HepG2 (cell line): Measurements from ENCODE around the gene CNBD2. TPM values are rescaled to one million over a fixed set of nuclear protein-coding genes. Genes with fewer than 3 reads are reported as not detected.
A peak's percentile ranks its signal among the peaks of the same experiment; 100 is the strongest.

Source experiments
- BCL3 ChIP-seq: sonication (generic); formaldehyde crosslinking; IDR thresholded peaks from 2 replicates; pipeline ENCODE4 v1.5.1; 2020; ENCODE audit warnings: mild to moderate bottlenecking, missing genetic modification reagents, moderate library complexity
- CREBL2 ChIP-seq: sonication (generic); formaldehyde crosslinking; IDR thresholded peaks from 2 replicates; pipeline ENCODE4 v1.8.1; 2023; ENCODE audit warnings: missing genetic modification reagents, mild to moderate bottlenecking, borderline replicate concordance
- FUBP1 ChIP-seq: sonication (generic); formaldehyde crosslinking; IDR thresholded peaks from 2 replicates; pipeline ENCODE4 v1.5.1; 2020; ENCODE audit warnings: missing genetic modification reagents, mild to moderate bottlenecking, borderline replicate concordance
- HES4 ChIP-seq: sonication (generic); formaldehyde crosslinking; IDR thresholded peaks from 2 replicates; pipeline ENCODE4 v1.9.0; 2021; ENCODE audit warnings: mild to moderate bottlenecking, missing genetic modification reagents, borderline replicate concordance
- KLF11 ChIP-seq: IDR thresholded peaks from 2 replicates; pipeline ENCODE4 v1.6.1; 2016; ENCODE audit warnings: missing compliant biosample characterization
- LBX2 ChIP-seq: sonication (generic); formaldehyde crosslinking; IDR thresholded peaks from 2 replicates; pipeline ENCODE4 v1.5.0; 2020; ENCODE audit warnings: missing genetic modification reagents, mild to moderate bottlenecking, borderline replicate concordance
- MAFG ChIP-seq: sonication (generic); formaldehyde crosslinking; IDR thresholded peaks from 2 replicates; pipeline ENCODE4 v1.5.1; 2020; ENCODE audit warnings: mild to moderate bottlenecking, missing genetic modification reagents
- SOX13 ChIP-seq, 3 experiments: fragments of 450-650 bp in 1 of 3; sonication (generic) in 1 of 3; formaldehyde crosslinking in 1 of 3; IDR thresholded peaks in 2 of 3; conservative IDR thresholded peaks in 1 of 3; 2 replicates each; pipeline versions ENCODE4 v1.5.0 to v1.6.1; 2016 to 2020; ENCODE audit warnings: antibody characterized with exemption in 1 of 3, mild to moderate bottlenecking in 1 of 3, missing compliant biosample characterization in 1 of 3, missing genetic modification reagents in 1 of 3, moderate library complexity in 1 of 3
- ZFP36 ChIP-seq: fragments of 150-350 bp; IDR thresholded peaks from 2 replicates; pipeline ENCODE4 v1.6.1; 2018; ENCODE audit warnings: borderline replicate concordance, low read length, low read depth; ENCODE audit not compliant: partially characterized antibody
- ZNF33B ChIP-seq: sonication (generic); formaldehyde crosslinking; IDR thresholded peaks from 2 replicates; pipeline ENCODE4 v1.5.1; 2020; ENCODE audit warnings: mild to moderate bottlenecking, missing genetic modification reagents
- ZNF577 ChIP-seq: sonication (generic); formaldehyde crosslinking; IDR thresholded peaks from 2 replicates; pipeline ENCODE4 v1.4.0; 2020; ENCODE audit warnings: mild to moderate bottlenecking, low read depth, missing genetic modification reagents, borderline replicate concordance
- ZNF678 ChIP-seq: sonication (generic); formaldehyde crosslinking; IDR thresholded peaks from 2 replicates; pipeline ENCODE4 v1.4.0; 2020; ENCODE audit warnings: mild to moderate bottlenecking, missing genetic modification reagents
- ZNF746 ChIP-seq: sonication (generic); formaldehyde crosslinking; IDR thresholded peaks from 2 replicates; pipeline ENCODE4 v1.8.0; 2022; ENCODE audit warnings: mild to moderate bottlenecking, missing genetic modification reagents
- polyA plus RNA-seq, 8 experiments: library from polyadenylated mRNA; depleted of rRNA in 3 of 8; stranded (reverse) in 7 of 8; unstranded in 1 of 8; fragments of >200 nt; fragmentation: Illumina TruSeq in 4 of 8; extraction: Trizol in 4 of 8; gene quantifications; 2 replicates each; pipeline versions ENCODE4 v1.2.1 to v1.2.3, GENCODE V29; 2011 to 2016; ENCODE audit warnings: low read depth in 4 of 8, missing spikeins in 1 of 8, mixed read lengths in 1 of 8; ENCODE audit not compliant: insufficient read depth in 1 of 8
- total RNA-seq, 5 experiments: library from RNA; depleted of rRNA; stranded (reverse); fragments of >200 nt; fragmentation: Illumina TruSeq; extraction: Trizol; gene quantifications; 2 replicates each; pipeline ENCODE4 v1.2.3, GENCODE V29; 2016; ENCODE audit warnings: low read depth in 1 of 5
- TF ChIP-seq, protein P1 (sequence below): sonication (generic); formaldehyde crosslinking; IDR thresholded peaks from 2 replicates; pipeline ENCODE4 v1.8.0; 2022; ENCODE audit warnings: missing genetic modification reagents, mild to moderate bottlenecking, moderate library complexity, borderline replicate concordance
- TF ChIP-seq, protein P2 (sequence below): sonication (generic); formaldehyde crosslinking; IDR thresholded peaks from 2 replicates; pipeline ENCODE4 v1.9.0; 2021; ENCODE audit warnings: missing genetic modification reagents, borderline replicate concordance
- TF ChIP-seq, protein P3 (sequence below): sonication (generic); formaldehyde crosslinking; conservative IDR thresholded peaks from 2 replicates; pipeline ENCODE4 v1.5.0; 2020; ENCODE audit warnings: missing genetic modification reagents

Gene CNBD2
- total and polyA plus RNA-seq, 2 of the 13 experiments (the other 11 are each of a cell fraction or from before 2014, with no cell fraction given) = 12.4 to 22.8 TPM

DNA sequence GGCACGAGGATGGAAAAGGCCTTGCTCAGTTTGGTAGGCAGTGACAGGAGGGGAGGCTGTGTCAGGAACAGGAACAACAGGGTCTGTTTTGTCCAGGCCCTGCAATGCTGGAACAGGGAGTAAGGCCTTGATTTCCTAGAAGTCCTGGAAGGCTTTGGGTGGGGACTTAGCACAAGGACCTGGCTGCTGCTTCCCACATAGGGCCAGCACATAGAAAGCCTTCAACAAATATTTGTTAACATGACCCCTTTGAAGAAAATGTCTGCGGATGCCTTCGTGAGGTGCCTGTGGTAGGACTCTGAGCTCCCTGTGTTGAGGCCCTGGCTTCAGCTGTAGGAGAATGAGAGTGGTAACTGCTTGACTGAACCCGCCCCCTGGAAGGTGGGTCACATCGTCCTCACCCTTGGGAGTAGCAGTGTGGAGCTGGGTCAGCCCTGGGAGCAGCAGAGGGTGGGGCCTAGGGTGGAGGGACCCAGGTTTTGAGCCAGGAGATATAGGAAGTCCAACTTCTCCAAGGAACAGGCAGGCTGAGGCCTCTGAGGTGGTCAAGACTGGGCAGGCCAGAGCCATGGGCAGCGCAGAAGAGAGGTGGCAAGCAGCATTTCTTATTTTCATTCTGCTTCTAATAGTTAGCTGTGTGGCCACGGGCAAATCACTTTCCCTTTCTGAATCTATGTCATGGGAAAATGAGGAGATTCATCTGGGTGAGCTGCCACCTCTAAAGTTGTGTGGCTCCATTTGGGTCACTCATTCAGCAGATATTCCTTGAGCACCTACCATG, 50.0 kb downstream of the CNBD2 start (continued):
- TF ChIP-seq BCL3 (CRISPR knock-in tag) (no peak), ZNF678 (no peak), FUBP1 (CRISPR knock-in tag) (no peak), KLF11 (CRISPR knock-in tag) (no peak), HES4 (CRISPR knock-in tag) (no peak), MAFG (CRISPR knock-in tag) (no peak), SOX13 (IDR thresholded peaks at IDR 0.05) (no peak), SOX13 (CRISPR knock-in tag; conservative IDR thresholded peaks at IDR 0.05 in 1 of 2, IDR thresholded peaks at IDR 0.05 in 1 of 2) (peak in 1 of 2 experiments; percentile 65; a peak in 2 of 4 replicates), ZFP36 (no peak), CREBL2 (CRISPR knock-in tag) (no peak), LBX2 (CRISPR knock-in tag) (0 out of 2 replicates have a peak, but pooled peaks have one; percentile 31), ZNF577 (CRISPR knock-in tag) (no peak), ZNF33B (CRISPR knock-in tag) (0 out of 2 replicates have a peak, but pooled peaks have one; percentile 39), ZNF746 (peak; percentile 78; the same call in 1 of the 2 replicates)
- TF ChIP-seq, protein P1, sequence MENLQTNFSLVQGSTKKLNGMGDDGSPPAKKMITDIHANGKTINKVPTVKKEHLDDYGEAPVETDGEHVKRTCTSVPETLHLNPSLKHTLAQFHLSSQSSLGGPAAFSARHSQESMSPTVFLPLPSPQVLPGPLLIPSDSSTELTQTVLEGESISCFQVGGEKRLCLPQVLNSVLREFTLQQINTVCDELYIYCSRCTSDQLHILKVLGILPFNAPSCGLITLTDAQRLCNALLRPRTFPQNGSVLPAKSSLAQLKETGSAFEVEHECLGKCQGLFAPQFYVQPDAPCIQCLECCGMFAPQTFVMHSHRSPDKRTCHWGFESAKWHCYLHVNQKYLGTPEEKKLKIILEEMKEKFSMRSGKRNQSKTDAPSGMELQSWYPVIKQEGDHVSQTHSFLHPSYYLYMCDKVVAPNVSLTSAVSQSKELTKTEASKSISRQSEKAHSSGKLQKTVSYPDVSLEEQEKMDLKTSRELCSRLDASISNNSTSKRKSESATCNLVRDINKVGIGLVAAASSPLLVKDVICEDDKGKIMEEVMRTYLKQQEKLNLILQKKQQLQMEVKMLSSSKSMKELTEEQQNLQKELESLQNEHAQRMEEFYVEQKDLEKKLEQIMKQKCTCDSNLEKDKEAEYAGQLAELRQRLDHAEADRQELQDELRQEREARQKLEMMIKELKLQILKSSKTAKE (CRISPR knock-in tag) = no peak; the same call in 1 of the 2 replicates
- TF ChIP-seq, protein P2, sequence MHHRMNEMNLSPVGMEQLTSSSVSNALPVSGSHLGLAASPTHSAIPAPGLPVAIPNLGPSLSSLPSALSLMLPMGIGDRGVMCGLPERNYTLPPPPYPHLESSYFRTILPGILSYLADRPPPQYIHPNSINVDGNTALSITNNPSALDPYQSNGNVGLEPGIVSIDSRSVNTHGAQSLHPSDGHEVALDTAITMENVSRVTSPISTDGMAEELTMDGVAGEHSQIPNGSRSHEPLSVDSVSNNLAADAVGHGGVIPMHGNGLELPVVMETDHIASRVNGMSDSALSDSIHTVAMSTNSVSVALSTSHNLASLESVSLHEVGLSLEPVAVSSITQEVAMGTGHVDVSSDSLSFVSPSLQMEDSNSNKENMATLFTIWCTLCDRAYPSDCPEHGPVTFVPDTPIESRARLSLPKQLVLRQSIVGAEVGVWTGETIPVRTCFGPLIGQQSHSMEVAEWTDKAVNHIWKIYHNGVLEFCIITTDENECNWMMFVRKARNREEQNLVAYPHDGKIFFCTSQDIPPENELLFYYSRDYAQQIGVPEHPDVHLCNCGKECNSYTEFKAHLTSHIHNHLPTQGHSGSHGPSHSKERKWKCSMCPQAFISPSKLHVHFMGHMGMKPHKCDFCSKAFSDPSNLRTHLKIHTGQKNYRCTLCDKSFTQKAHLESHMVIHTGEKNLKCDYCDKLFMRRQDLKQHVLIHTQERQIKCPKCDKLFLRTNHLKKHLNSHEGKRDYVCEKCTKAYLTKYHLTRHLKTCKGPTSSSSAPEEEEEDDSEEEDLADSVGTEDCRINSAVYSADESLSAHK (CRISPR knock-in tag) = no peak
- TF ChIP-seq, protein P3, sequence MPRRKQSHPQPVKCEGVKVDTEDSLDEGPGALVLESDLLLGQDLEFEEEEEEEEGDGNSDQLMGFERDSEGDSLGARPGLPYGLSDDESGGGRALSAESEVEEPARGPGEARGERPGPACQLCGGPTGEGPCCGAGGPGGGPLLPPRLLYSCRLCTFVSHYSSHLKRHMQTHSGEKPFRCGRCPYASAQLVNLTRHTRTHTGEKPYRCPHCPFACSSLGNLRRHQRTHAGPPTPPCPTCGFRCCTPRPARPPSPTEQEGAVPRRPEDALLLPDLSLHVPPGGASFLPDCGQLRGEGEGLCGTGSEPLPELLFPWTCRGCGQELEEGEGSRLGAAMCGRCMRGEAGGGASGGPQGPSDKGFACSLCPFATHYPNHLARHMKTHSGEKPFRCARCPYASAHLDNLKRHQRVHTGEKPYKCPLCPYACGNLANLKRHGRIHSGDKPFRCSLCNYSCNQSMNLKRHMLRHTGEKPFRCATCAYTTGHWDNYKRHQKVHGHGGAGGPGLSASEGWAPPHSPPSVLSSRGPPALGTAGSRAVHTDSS (CRISPR knock-in tag) = no peak
